ENCODE measurements around the gene ICAM4. TPM values are rescaled to one million over a fixed set of nuclear protein-coding genes. Genes with fewer than 3 reads are reported as not detected.

ICAM4 gene
- total RNA-seq, 2 experiments from 2014 or later = 0.99 to 1.1 TPM

DNA sequence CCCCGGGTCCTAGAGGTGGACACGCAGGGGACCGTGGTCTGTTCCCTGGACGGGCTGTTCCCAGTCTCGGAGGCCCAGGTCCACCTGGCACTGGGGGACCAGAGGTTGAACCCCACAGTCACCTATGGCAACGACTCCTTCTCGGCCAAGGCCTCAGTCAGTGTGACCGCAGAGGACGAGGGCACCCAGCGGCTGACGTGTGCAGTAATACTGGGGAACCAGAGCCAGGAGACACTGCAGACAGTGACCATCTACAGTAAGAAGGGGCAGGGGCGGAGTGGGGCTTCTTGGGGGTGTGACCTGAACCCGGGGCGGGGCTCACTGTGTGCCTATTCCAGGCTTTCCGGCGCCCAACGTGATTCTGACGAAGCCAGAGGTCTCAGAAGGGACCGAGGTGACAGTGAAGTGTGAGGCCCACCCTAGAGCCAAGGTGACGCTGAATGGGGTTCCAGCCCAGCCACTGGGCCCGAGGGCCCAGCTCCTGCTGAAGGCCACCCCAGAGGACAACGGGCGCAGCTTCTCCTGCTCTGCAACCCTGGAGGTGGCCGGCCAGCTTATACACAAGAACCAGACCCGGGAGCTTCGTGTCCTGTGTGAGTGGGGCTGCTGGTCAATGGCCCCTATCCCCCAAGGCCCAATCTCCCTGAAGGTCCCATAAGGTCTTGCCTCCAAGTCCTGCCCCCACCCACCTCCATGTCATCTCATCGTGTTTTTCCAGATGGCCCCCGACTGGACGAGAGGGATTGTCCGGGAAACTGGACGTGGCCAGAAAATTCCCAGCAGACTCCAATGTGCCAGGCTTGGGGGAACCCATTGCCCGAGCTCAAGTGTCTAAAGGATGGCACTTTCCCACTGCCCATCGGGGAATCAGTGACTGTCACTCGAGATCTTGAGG, 2.4 kb upstream of the ICAM4 start:
- Mint-ChIP-seq H3K9me3 (ENCODE audit: insufficient read depth) (no peaks in the 10 kb centered on the region), H3K4me3 (no peak overlapping the region), H3K4me1 (ENCODE audit: low read depth) (peaks cover 63% of the 10 kb centered on the region), H3K27me3 (ENCODE audit: low read depth) (peaks cover 17% of the 10 kb centered on the region), H3K27ac (no peak overlapping the region), H3K36me3 (ENCODE audit: low read depth) (peaks cover 44% of the 10 kb centered on the region)
- CTCF ChIA-PET = interaction anchor here (4.7 kb wide), 1 partner anchor 14 kb away, joined by 40 read pairs; the partner anchor contains the start of gene ICAM1
- no peak for ATAC-seq
- DNase-seq = no peak
- POLR2A ChIA-PET = no interaction called here

GRCh38 chr19:10284960-10285278, 1.8 kb upstream of the ICAM4 start:
- POLR2A ChIA-PET = interaction anchor here (5.8 kb wide), 1 partner anchor 14 kb away, joined by 54 read pairs; the partner anchor contains the start of gene ICAM1
- no peak overlapping the region for H3K4me3 Mint-ChIP-seq

GRCh38 chr19:10285393-10285792, 1.4 kb upstream of the ICAM4 start:
- H3K27ac Mint-ChIP-seq = no peak overlapping the region
- no peak overlapping the region for H3K4me3 Mint-ChIP-seq
- DNase-seq = no peak
- no peaks in the 10 kb centered on the region for H3K9me3 Mint-ChIP-seq (ENCODE audit: insufficient read depth)
- peaks cover 26% of the 10 kb centered on the region for H3K27me3 Mint-ChIP-seq (ENCODE audit: low read depth)
- ChIA-PET CTCF (interaction anchor here (1.1 to 4.7 kb wide), 2 partner anchors 15 to 105 kb away, joined by 5 to 40 read pairs; partner anchors contain the start of gene ICAM1), POLR2A (interaction anchor here (1.4 to 5.8 kb wide), 2 partner anchors 15 to 48 kb away, joined by 3 to 54 read pairs; partner anchors contain the start of genes ICAM1 and RAVER1)
- ATAC-seq = no peak
- H3K36me3 Mint-ChIP-seq (ENCODE audit: low read depth) = peaks cover 37% of the 10 kb centered on the region
- H3K4me1 Mint-ChIP-seq (ENCODE audit: low read depth) = peaks cover 61% of the 10 kb centered on the region

More at GRCh38 chr19:10284960-10285278, 1.8 kb upstream of the ICAM4 start:
- DNase-seq (no peak), ATAC-seq (no peak)
- H3K27me3 Mint-ChIP-seq (ENCODE audit: low read depth) = peaks cover 21% of the 10 kb centered on the region
- H3K36me3 Mint-ChIP-seq (ENCODE audit: low read depth) = peaks cover 40% of the 10 kb centered on the region
- H3K4me1 Mint-ChIP-seq (ENCODE audit: low read depth) = peaks cover 61% of the 10 kb centered on the region
- no peaks in the 10 kb centered on the region for H3K9me3 Mint-ChIP-seq (ENCODE audit: insufficient read depth)
- H3K27ac Mint-ChIP-seq = no peak overlapping the region
- CTCF ChIA-PET = interaction anchor here (4.7 kb wide), 1 partner anchor 14 kb away, joined by 40 read pairs; the partner anchor contains the start of gene ICAM1

DNA sequence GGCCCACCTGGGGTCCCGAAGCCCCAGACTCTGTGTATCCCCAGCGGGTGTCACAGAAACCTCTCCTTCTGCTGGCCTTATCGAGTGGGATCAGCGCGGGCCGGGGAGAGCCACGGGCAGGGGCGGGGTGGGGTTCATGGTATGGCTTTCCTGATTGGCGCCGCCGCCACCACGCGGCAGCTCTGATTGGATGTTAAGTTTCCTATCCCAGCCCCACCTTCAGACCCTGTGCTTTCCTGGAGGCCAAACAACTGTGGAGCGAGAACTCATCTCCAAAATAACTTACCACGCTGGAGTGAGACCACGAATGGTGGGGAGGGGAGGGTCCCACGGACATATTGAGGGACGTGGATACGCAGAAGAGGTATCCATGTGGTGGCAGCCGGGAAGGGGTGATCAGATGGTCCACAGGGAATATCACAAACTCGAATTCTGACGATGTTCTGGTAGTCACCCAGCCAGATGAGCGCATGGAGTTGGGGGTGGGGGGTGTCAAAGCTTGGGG, 2.0 kb downstream of the ICAM4 start:
- Mint-ChIP-seq H3K9me3 (ENCODE audit: insufficient read depth) (no peaks in the 10 kb centered on the region), H3K36me3 (ENCODE audit: low read depth) (peaks cover 32% of the 10 kb centered on the region), H3K4me3 (peak overlapping the region; percentile 73), H3K4me1 (ENCODE audit: low read depth) (peaks cover 84% of the 10 kb centered on the region), H3K27me3 (ENCODE audit: low read depth) (peaks cover 56% of the 10 kb centered on the region), H3K27ac (no peak overlapping the region)
- no peak for ATAC-seq
- peak; percentile 41 for DNase-seq
- ChIA-PET CTCF (interaction anchor here (1.0 to 4.7 kb wide), 9 partner anchors 18 to 137 kb away, joined by 3 to 40 read pairs (median 6); partner anchors contain the start of genes ICAM1 and RAVER1), POLR2A (interaction anchor here (1.0 to 5.8 kb wide), 4 partner anchors 18 to 186 kb away, joined by 3 to 54 read pairs (median 4); partner anchors contain the start of genes ANGPTL6, ICAM1 and TYK2)

DNA sequence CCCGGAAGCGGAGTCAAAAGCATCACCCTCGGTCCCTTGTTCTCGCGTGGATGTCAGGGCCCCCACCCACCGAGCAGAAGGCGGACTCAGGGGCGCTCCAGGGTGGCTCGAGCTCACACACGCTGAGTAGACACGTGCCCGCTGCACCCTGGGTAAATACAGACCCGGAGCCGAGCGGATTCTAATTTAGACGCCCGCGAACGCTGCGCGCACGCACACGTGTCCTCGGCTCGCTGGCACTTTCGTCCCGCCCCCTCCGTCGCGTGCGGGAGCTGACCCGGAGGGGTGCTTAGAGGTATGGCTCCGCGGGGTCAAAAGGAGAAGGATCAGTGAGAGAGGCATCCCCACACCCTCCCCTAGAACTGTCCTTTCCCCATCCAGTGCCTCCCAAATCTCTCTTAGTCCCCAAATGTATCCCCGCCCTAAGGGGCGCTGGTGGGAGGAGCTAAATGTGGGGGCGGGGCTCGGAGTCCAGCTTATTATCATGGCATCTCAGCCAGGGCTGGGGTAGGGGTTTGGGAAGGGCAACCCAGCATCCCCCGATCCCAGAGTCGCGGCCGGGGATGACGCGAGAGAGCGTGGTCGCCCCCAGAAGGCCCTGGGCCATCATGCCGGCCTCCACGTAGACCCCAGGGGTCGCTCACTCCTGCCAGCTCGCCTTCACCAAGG, 2.5 kb downstream of the ICAM4 start:
- no peak overlapping the region for H3K27ac Mint-ChIP-seq
- ATAC-seq (peak; percentile 50), DNase-seq (peak; percentile 77)
- H3K36me3 Mint-ChIP-seq (ENCODE audit: low read depth) = peaks cover 26% of the 10 kb centered on the region
- peak overlapping the region; percentile 73 for H3K4me3 Mint-ChIP-seq
- peaks cover 89% of the 10 kb centered on the region for H3K4me1 Mint-ChIP-seq (ENCODE audit: low read depth)
- H3K27me3 Mint-ChIP-seq (ENCODE audit: low read depth) = peaks cover 60% of the 10 kb centered on the region
- H3K9me3 Mint-ChIP-seq (ENCODE audit: insufficient read depth) = no peaks in the 10 kb centered on the region
- ChIA-PET CTCF (interaction anchor here (0.5 to 1.9 kb wide), 12 partner anchors 9 to 149 kb away, joined by 3 to 33 read pairs (median 4); partner anchors contain the start of genes ICAM1 and RAVER1), POLR2A (interaction anchor here (1.0 to 5.8 kb wide), 4 partner anchors 19 to 186 kb away, joined by 3 to 54 read pairs (median 4); partner anchors contain the start of genes ANGPTL6, ICAM1 and TYK2)

DNA sequence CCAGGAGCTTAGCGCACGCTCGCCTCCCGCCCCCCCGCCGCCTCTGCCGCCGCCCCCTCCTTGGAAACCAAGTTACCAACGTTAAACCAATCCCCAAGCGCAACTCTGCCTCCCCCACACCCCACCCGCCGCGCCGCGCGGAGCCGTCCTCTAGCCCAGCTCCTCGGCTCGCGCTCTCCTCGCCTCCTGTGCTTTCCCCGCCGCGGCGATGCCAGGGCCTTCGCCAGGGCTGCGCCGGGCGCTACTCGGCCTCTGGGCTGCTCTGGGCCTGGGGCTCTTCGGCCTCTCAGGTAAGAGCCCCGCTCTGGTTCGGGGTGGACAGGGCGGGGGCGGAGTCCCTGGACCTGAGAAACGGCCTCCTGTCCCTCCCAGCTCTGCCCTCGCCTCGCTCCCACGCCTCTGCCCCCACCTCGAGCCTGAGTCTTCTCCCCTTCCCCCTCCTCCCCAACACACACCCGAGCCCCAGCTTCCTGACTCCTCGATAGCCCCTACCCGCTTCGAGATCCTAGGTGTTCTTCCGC, 3.1 kb downstream of the ICAM4 start, which contains the start of gene ICAM5:
TSS of gene ICAM5 (plus strand) at position 117 of the 521 bp plus-strand sequence. CDS start at position 209, 92 bp downstream.
- Mint-ChIP-seq H3K9me3 (ENCODE audit: insufficient read depth) (no peaks in the 10 kb centered on the region), H3K4me3 (peak within 1 kb of the TSS; percentile 73), H3K36me3 (ENCODE audit: low read depth) (peaks cover 20% of the 10 kb centered on the region), H3K27me3 (ENCODE audit: low read depth) (peaks cover 66% of the 10 kb centered on the region), H3K4me1 (ENCODE audit: low read depth) (peaks cover 93% of the 10 kb centered on the region), H3K27ac (peak within 1 kb of the TSS; percentile 58)
- POLR2A ChIA-PET = interaction anchor here (1.0 to 5.8 kb wide), 3 partner anchors 19 to 103 kb away, joined by 3 to 54 read pairs (median 5); partner anchors contain the start of genes ICAM1 and TYK2
- DNase-seq (peak; percentile 49), ATAC-seq (peak; percentile 12)
- CTCF ChIA-PET = interaction anchor here (0.5 to 1.9 kb wide), 12 partner anchors 9 to 148 kb away, joined by 3 to 33 read pairs (median 4); partner anchors contain the start of genes ICAM1 and RAVER1

- H3K9me3 Mint-ChIP-seq (ENCODE audit: insufficient read depth) = no peaks in the 10 kb centered on the region
- CTCF ChIA-PET = interaction anchor here (0.9 to 1.9 kb wide), 5 partner anchors 10 to 98 kb away, joined by 3 to 33 read pairs (median 8); partner anchors contain the start of gene ICAM1
- ATAC-seq (no peak), DNase-seq (no peak)
- peak overlapping the region; percentile 73 for H3K4me3 Mint-ChIP-seq
- peaks cover 15% of the 10 kb centered on the region for H3K36me3 Mint-ChIP-seq (ENCODE audit: low read depth)
- peak overlapping the region; percentile 58 for H3K27ac Mint-ChIP-seq
- POLR2A ChIA-PET = interaction anchor here (1.5 to 5.8 kb wide), 2 partner anchors 20 to 90 kb away, joined by 5 to 54 read pairs; partner anchors contain the start of genes ICAM1 and TYK2
- H3K27me3 Mint-ChIP-seq (ENCODE audit: low read depth) = peaks cover 70% of the 10 kb centered on the region
- H3K4me1 Mint-ChIP-seq (ENCODE audit: low read depth) = peaks cover 91% of the 10 kb centered on the region
These were observed 3.7 kb downstream of the ICAM4 start for GRCh38 chr19:10290357-10290875.

GRCh38 chr19:10290876-10291553, 4.3 kb downstream of the ICAM4 start:
- H3K27me3 Mint-ChIP-seq (ENCODE audit: low read depth) = peaks cover 75% of the 10 kb centered on the region
- H3K36me3 Mint-ChIP-seq (ENCODE audit: low read depth) = peaks cover 10% of the 10 kb centered on the region
- no peaks in the 10 kb centered on the region for H3K9me3 Mint-ChIP-seq (ENCODE audit: insufficient read depth)

GRCh38 chr19:10291554-10292205, 4.9 kb downstream of the ICAM4 start:
- POLR2A ChIA-PET = interaction anchor here (1.5 to 1.6 kb wide), 3 partner anchors 21 to 89 kb away, joined by 5 to 10 read pairs (median 9); partner anchors contain the start of genes ICAM1, RAVER1 and TYK2
- H3K9me3 Mint-ChIP-seq (ENCODE audit: insufficient read depth) = no peaks in the 10 kb centered on the region
- peaks cover 7% of the 10 kb centered on the region for H3K36me3 Mint-ChIP-seq (ENCODE audit: low read depth)
- peaks cover 86% of the 10 kb centered on the region for H3K4me1 Mint-ChIP-seq (ENCODE audit: low read depth)
- CTCF ChIA-PET = interaction anchor here (0.9 to 1.7 kb wide), 4 partner anchors 21 to 97 kb away, joined by 3 to 8 read pairs (median 7); partner anchors contain the start of gene ICAM1
- peak; percentile 25 for DNase-seq
- peak overlapping the region; percentile 70 for H3K27ac Mint-ChIP-seq
- ATAC-seq = no peak
- peak overlapping the region; percentile 73 for H3K4me3 Mint-ChIP-seq
- H3K27me3 Mint-ChIP-seq (ENCODE audit: low read depth) = peaks cover 76% of the 10 kb centered on the region

More at GRCh38 chr19:10290876-10291553, 4.3 kb downstream of the ICAM4 start:
- ATAC-seq (peak; percentile 12), DNase-seq (peak; percentile 66)
- peak overlapping the region; percentile 73 for H3K4me3 Mint-ChIP-seq
- no peak overlapping the region for H3K27ac Mint-ChIP-seq
- peaks cover 91% of the 10 kb centered on the region for H3K4me1 Mint-ChIP-seq (ENCODE audit: low read depth)
- ChIA-PET CTCF (interaction anchor here (0.9 to 1.7 kb wide), 4 partner anchors 20 to 98 kb away, joined by 3 to 8 read pairs (median 7); partner anchors contain the start of gene ICAM1), POLR2A (interaction anchor here (1.5 to 5.8 kb wide), 4 partner anchors 20 to 90 kb away, joined by 5 to 54 read pairs (median 10); partner anchors contain the start of genes ICAM1, RAVER1 and TYK2)

Data from activated CD8-positive, alpha-beta T cell treated with anti-CD3 and anti-CD28 coated beads, Interleukin-2, amount 10 ng/mL, durations not matched to agents 7 days and 5 days (primary cell).